ENCODE results near the gene DTYMK.
"Not testable (repeated sequence)": the region's sequence is repeated elsewhere in the genome, so short reads cannot be mapped to it uniquely, and the experiment has no call there.

DTYMK gene

DNA sequence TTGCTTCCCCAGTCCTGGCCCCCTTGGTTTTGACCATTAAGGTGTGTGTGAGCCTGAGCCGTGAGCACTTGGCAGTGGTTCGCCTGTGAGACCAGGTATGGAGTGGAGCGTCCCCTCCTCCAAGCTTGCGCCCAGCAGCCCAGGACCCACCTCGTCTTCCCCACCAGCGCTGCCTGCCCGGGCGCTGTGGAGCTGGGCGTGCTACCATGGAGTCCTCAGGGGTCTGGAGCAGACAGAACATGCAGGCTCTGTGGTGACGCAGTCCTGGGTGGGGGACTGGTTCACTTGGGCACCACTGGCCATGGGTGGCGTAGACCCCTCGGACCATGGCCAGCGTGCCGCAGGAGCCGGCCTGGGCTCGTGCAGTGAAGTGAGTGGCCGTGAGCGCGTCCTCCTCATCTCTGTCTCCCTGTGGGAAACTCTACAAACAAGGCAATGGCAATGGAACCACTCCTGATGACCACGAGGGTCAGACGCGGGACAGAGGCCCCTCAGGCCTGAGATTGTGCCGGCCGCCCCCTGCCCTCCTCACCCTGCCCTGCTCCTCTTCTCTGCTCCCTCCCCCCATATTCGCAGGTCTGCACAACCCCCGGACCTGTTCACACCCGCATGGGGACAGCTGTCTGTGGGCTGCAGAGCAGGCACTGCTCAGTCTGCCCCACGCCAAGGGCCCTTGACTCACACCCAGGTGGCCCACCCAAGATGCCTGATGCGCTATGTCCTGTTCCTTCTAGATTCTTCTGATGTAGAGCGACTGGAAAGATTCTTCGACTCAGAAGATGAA, 15.0 kb downstream of the DTYMK start:
- FAIRE-seq (no peak), DNase-seq (ENCODE audit: insufficient read length, low spot score) (no peak)
- no peak for TF ChIP-seq POLR2A (IDR thresholded peaks at IDR 0.05; ENCODE audit: low read depth, low read length)

- TF ChIP-seq POLR2A (IDR thresholded peaks at IDR 0.05; ENCODE audit: low read depth, low read length) = no peak
- DNase-seq (ENCODE audit: insufficient read length, low spot score) = no peak
- no peak for FAIRE-seq
These were observed 16.1 kb downstream of the DTYMK start for GRCh38 chr2:241670333-241671110.

- TF ChIP-seq POLR2A (IDR thresholded peaks at IDR 0.05; ENCODE audit: low read depth, low read length) = no peak
- DNase-seq (ENCODE audit: insufficient read length, low spot score) (no peak), FAIRE-seq (no peak)
These were observed 17.8 kb downstream of the DTYMK start for GRCh38 chr2:241668839-241669238.

DNA sequence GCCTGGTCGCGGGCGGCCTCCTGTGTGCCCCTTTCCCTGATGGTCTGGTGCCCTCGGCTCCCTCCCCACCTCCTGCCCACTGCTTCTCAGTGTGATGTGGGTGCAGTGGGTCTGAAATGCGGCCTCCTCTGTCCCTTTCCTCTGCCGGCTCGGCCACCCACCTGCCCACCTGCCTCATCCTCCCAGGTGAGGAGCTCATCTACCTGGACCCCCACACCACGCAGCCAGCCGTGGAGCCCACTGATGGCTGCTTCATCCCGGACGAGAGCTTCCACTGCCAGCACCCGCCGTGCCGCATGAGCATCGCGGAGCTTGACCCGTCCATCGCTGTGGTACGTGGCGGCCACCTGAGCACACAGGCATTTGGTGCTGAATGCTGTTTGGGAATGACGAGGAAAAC, 18.3 kb downstream of the DTYMK start:
- no peak for FAIRE-seq

DNA sequence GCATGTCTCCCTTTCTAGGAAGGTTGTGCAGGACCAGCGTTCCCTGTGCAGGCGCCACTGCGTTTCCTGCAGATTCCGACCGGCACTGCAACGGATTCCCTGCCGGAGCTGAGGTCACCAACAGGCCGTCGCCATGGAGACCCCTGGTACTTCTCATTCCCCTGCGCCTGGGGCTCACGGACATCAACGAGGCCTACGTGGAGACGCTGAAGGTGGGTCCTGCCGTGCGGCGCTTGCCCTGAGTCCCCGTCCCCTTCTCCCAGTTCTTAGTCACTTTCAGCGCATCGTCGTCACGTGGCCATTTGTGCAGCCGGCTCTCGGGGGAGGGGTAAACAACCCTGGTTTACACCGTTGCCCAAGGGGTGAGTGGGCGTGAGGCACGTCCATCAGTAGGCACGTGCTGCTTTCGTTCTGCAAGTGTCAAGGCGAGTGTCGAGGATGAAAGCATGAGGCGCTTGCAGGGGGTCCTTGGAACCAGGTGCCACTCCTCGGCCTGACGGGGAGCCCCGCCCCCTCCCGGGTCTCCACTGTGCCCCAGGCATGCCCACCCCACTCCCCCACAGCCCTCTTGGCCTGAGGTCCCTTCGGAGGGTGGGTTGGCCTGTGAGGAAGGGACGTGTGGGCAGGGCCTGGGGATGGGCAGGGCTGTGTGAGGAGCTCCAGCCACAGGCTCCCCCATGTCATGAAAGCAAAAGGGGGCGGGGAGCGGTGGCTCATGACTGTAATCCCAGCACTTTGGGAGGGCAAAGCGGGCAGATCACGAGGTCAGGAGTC, 19.8 kb downstream of the DTYMK start:
- no peak for TF ChIP-seq POLR2A (IDR thresholded peaks at IDR 0.05; ENCODE audit: low read depth, low read length)
- FAIRE-seq = no peak
- DNase-seq (ENCODE audit: insufficient read length, low spot score) = no peak

More for the DNA sequence above, 18.3 kb downstream of the DTYMK start:
- TF ChIP-seq POLR2A (IDR thresholded peaks at IDR 0.05; ENCODE audit: low read depth, low read length) = no peak
- DNase-seq (ENCODE audit: insufficient read length, low spot score) = no peak

DNA sequence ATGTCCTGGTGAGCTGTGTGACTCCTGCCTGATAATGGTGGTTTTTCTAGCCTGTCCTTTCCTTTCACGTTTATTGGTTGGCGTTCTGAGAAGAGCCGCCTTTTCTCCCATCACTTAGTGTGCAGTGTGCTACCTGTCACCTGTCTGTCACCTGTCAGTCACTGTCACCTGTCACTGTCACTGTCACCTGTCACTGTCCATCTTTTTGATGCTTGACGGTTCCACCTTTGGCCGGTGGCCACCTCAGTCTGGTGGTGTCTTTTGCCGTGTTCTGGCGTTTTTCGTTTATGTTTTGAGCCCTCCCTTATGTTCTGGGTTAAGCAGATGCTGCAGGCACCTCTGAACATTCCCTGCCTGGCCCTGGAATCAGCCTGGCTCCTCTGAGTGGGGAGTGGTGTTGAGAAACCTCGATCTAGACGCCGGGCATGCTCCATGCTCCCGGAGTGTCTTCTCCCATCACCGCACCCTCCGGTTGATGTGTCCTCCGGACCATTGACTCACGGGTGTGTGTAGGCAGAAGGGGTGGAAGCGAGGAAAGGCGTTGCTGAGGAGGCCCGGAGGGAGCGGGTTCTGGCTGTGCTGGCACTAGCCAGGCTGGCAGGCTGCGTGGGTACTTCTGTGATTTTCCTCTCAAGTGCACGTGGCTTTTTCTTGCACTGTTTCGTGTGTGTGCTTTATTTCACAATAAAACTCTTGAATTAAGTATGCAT, 20.7 kb downstream of the DTYMK start:
- no peak for DNase-seq (ENCODE audit: insufficient read length, low spot score)
- no peak for TF ChIP-seq POLR2A (IDR thresholded peaks at IDR 0.05; ENCODE audit: low read depth, low read length)
- no peak for FAIRE-seq

GRCh38 chr2:241662731-241663130, 23.9 kb downstream of the DTYMK start:
- not testable (repeated sequence) for FAIRE-seq; DNase-seq (ENCODE audit: insufficient read length, low spot score)

DNA sequence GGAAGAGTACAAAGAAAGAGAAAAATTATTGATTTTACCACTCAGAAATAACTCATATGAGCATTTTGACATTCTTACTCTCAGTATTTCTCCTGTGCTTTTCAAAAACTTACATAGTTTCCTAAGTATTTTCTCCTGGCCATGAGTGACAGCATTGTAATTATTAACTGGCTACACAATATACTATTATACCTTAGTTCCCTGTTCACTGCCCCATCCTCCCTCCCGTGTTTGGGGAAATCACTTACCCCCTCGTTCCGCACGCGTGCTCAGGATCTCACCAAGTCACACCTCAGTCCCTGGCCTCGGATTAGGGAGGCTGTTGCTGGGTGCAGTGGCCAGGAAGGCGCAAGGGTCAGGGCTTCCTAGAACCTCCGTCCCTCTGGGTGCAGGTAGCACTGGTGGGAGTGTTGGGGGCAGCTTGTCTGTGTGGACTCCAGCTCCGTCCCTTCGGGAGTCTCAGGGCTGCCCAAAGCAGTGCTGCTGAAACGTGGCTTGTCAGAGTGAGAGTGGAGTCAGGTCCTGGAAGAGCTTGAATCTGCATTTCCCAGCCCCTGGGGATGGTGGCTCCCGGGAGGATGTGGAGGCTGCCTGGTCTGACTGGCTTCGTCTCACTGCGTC, 25.9 kb downstream of the DTYMK start:
- no peak for FAIRE-seq
- DNase-seq (ENCODE audit: insufficient read length, low spot score) = no peak
- no peak for TF ChIP-seq POLR2A (IDR thresholded peaks at IDR 0.05; ENCODE audit: low read depth, low read length)

DNA sequence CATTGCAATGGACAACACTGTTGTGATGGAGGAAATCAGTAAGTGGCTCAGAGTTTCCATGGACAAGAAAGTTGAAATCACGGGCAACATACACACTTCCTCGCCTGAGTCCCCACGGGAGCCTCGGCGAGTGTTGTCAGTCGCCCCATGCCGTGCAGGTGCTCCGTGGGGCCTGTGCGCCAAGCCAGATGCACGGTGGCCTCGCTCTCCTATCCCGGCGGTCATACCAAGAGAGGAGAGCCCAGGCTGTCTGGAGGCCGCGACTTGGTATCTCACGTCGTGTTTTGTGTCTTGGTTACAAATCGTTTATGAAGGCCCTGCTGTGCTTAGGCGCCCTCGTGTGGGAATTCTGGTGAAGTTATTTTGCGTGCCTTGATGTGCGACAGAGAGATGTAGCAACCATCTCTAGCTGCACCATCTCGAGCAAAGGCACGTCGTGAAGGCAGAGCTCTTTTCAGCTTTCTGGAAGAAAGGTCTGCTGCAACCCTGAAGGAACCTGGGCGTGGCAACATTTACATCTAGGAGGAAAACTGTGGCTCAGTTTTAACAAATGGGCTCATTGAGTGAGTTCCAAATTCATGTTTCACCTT, 27.4 kb downstream of the DTYMK start:
- FAIRE-seq (no peak), DNase-seq (ENCODE audit: insufficient read length, low spot score) (no peak)
- no peak for TF ChIP-seq POLR2A (IDR thresholded peaks at IDR 0.05; ENCODE audit: low read depth, low read length)

DNA sequence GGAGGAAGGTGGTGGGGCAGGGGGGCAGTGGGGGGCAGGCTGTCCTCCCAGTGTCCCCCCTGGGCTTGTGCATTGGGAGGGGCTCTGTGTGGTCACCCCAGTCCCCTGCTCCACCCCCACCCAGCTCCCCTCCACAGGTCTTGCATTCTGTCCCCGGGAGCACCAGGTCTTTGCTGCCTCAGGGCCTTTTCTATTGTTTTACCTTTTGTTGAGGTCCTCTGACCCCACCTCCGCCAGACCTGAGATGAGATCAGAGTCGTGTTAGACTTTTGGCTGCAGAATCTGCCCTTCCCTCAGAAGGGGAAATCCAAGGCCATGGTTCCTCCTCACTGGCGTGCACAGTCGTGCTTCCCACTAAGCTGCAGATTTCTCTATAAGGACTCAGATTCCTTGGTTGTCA, 28.3 kb downstream of the DTYMK start:
- no peak for TF ChIP-seq POLR2A (IDR thresholded peaks at IDR 0.05; ENCODE audit: low read depth, low read length)
- DNase-seq (ENCODE audit: insufficient read length, low spot score) (no peak), FAIRE-seq (no peak)

DNA sequence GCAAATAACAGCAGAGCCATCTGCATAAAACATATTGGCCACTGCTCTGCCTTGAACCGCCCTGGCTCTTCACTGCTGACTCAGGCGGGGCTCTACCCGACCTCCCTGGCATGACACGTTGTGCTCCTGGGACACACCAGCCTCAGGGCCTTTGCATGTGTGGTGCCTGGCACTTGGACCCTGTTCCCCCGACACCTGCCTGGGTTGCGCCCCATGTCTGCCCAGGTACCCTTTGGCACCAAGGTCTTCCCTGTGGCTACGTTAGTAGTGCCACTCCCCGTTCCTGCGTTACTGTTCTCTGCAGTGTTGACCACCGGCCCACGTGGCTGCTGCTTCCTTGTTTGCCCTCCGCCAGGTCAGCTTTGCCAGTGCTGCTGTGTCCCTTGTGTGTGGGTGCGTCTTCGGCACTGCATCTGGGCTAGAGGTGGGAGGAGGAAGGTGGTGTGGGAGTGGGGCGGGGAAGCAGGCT, 28.8 kb downstream of the DTYMK start:
- DNase-seq (ENCODE audit: insufficient read length, low spot score) = no peak
- FAIRE-seq = no peak
- TF ChIP-seq POLR2A (IDR thresholded peaks at IDR 0.05; ENCODE audit: low read depth, low read length) = no peak

- no peak for TF ChIP-seq POLR2A (IDR thresholded peaks at IDR 0.05; ENCODE audit: low read depth, low read length)
- DNase-seq (ENCODE audit: insufficient read length, low spot score) (no peak), FAIRE-seq (no peak)
These were observed 30.3 kb downstream of the DTYMK start for GRCh38 chr2:241656190-241656741.
